HepG2 (cell line): ENCODE results near the gene MAST1. TPM values are rescaled to one million over a fixed set of nuclear protein-coding genes. Genes with fewer than 3 reads are reported as not detected.

Experiments
- ATAC-seq: fragments of 200-7000 bp; cut with Tn5 transposase; 3 replicates; pipeline ENCODE4 v1.9.1; 2020; ENCODE audit warnings: mild to moderate bottlenecking, moderate library complexity
- BruUV-seq: library from RNA; stranded (reverse); fragments of 400-500 nt; replicated peaks from 2 replicates; lab custom pipeline; 2021; lab: Mats Ljungman, UMichigan
- CTCF ChIA-PET: fragments of 300-600 bp; formaldehyde crosslinking; extraction: SDS; loops from one replicate; lab custom pipeline; 2021; ENCODE audit warnings: low total read pairs, inconsistent platforms, low intra/inter-chr PET ratio; lab: Yijun Ruan, JAX
- POLR2A ChIA-PET: fragments of 350-600 bp; sonication (Branson Sonifier 250); formaldehyde crosslinking; loops from one replicate; lab custom pipeline; 2020; ENCODE audit warnings: antibody characterized with exemption, inconsistent platforms; lab: Yijun Ruan, JAX
- DNase-seq: peaks from one replicate; pipeline ENCODE4 v3.0.0-alpha.2; 2015; ENCODE audit warnings: low spot score
- FAIRE-seq: peaks from 3 replicates; lab custom pipeline; 2011; peaks lifted over from hg19 to GRCh38; lab: Jason Lieb, UNC
- H2AFZ ChIP-seq: one replicate; pipeline ENCODE4 v1.6.1; 2011; ENCODE audit warnings: low read length, inconsistent platforms
- H3K27ac ChIP-seq: fragments of 300-600 bp; 3 replicates; pipeline ENCODE4 v1.8.0; 2011; ENCODE audit warnings: mixed run types, mild to moderate bottlenecking, mixed read lengths, low read length, inconsistent platforms; ENCODE audit not compliant: insufficient read depth; ENCODE audit errors: extremely low read length
- H3K27me3 ChIP-seq, 2 experiments: fragments of 200-600 bp in 1 of 2; 2 replicates in 1 of 2; 3 replicates in 1 of 2; pipeline versions ENCODE4 v1.6.0 to v1.8.0; 2011; ENCODE audit warnings: low read length in 2 of 2, mild to moderate bottlenecking in 2 of 2, moderate library complexity in 2 of 2, inconsistent platforms in 1 of 2; ENCODE audit not compliant: insufficient read depth in 2 of 2, control insufficient read depth in 1 of 2
- H3K36me3 ChIP-seq, 2 experiments: fragments of 200-600 bp in 1 of 2; replicated peaks in 1 of 2; 2 replicates in 1 of 2; 3 replicates in 1 of 2; pipeline versions ENCODE4 v1.5.1 to v1.8.0; 2011; ENCODE audit warnings: low read length in 2 of 2, inconsistent platforms in 1 of 2; ENCODE audit not compliant: insufficient read depth in 2 of 2, control insufficient read depth in 1 of 2
- H3K4me1 ChIP-seq: 2 replicates; pipeline ENCODE4 v1.5.1; 2012; ENCODE audit warnings: low read length, inconsistent platforms; ENCODE audit not compliant: insufficient read depth
- H3K4me2 ChIP-seq: 2 replicates; pipeline ENCODE4 v1.6.0; 2011; ENCODE audit warnings: low read depth, low read length, inconsistent platforms
- H3K4me3 ChIP-seq, 3 experiments: fragments of 200-600 bp in 1 of 3; sonication (generic), shearing (Covaris generic) in 1 of 3; replicated peaks in 1 of 3; 2 replicates each; pipeline ENCODE4 v1.5.1; 2011 to 2016; ENCODE audit warnings: low read length in 3 of 3, inconsistent platforms in 2 of 3, low read depth in 2 of 3, mild to moderate bottlenecking in 2 of 3, control low read depth in 1 of 3, mixed read lengths in 1 of 3; ENCODE audit not compliant: insufficient read depth in 1 of 3
- H3K79me2 ChIP-seq: one replicate; pipeline ENCODE4 v1.6.1; 2011; ENCODE audit warnings: low read length, inconsistent platforms; ENCODE audit not compliant: insufficient read depth
- H3K9ac ChIP-seq: 2 replicates; pipeline ENCODE4 v1.6.0; 2011; ENCODE audit warnings: mild to moderate bottlenecking, low read depth, low read length, inconsistent platforms; ENCODE audit not compliant: insufficient read depth
- H3K9me3 ChIP-seq: 2 replicates; pipeline ENCODE4 v1.5.1; 2012; ENCODE audit warnings: mild to moderate bottlenecking, low read length
- H4K20me1 ChIP-seq: 2 replicates; pipeline ENCODE4 v1.6.0; 2011; ENCODE audit warnings: inconsistent platforms, mild to moderate bottlenecking, low read length, moderate library complexity; ENCODE audit not compliant: insufficient read depth
- AGO2 ChIP-seq: fragments of 200-400 bp; formaldehyde crosslinking; optimal IDR thresholded peaks from 2 replicates; pipeline ENCODE3; 2017; ENCODE audit warnings: mild to moderate bottlenecking, low read depth, low read length, moderate library complexity
- CC2D1A ChIP-seq: sonication (generic); formaldehyde crosslinking; IDR thresholded peaks from 2 replicates; pipeline ENCODE4 v1.8.1; 2023; ENCODE audit warnings: mild to moderate bottlenecking, missing genetic modification reagents
- CENPX ChIP-seq: sonication (generic); formaldehyde crosslinking; IDR thresholded peaks from 2 replicates; pipeline ENCODE4 v1.9.0; 2021; ENCODE audit warnings: mild to moderate bottlenecking, missing genetic modification reagents, moderate library complexity
- FOXO1 ChIP-seq: sonication (generic); formaldehyde crosslinking; IDR thresholded peaks from 2 replicates; pipeline ENCODE4 v1.4.0; 2020; ENCODE audit warnings: missing genetic modification reagents
- GTF3A ChIP-seq: sonication (generic); formaldehyde crosslinking; conservative IDR thresholded peaks from 2 replicates; pipeline ENCODE4 v1.4.0; 2020; ENCODE audit warnings: mild to moderate bottlenecking, missing genetic modification reagents
- HOXA5 ChIP-seq: sonication (generic); formaldehyde crosslinking; IDR thresholded peaks from 2 replicates; pipeline ENCODE4 v1.4.0; 2020; ENCODE audit warnings: missing genetic modification reagents
- MLX ChIP-seq: IDR thresholded peaks from 2 replicates; pipeline ENCODE4 v1.6.1; 2016
- RNF2 ChIP-seq: fragments of 450-650 bp; conservative IDR thresholded peaks from 2 replicates; pipeline ENCODE4 v1.6.1; 2016; ENCODE audit warnings: low read depth
- RXRA ChIP-seq: sonication (generic); formaldehyde crosslinking; IDR thresholded peaks from 2 replicates; pipeline ENCODE4 v1.5.1; 2020; ENCODE audit warnings: missing genetic modification reagents
- SNAI1 ChIP-seq: sonication (generic); formaldehyde crosslinking; IDR thresholded peaks from 2 replicates; pipeline ENCODE4 v1.5.0; 2020; ENCODE audit warnings: mild to moderate bottlenecking, missing genetic modification reagents, borderline replicate concordance
- STAG1 ChIP-seq: sonication (generic); formaldehyde crosslinking; IDR thresholded peaks from 2 replicates; pipeline ENCODE4 v1.4.0; 2020; ENCODE audit warnings: missing genetic modification reagents
- TEF ChIP-seq: sonication (generic); formaldehyde crosslinking; IDR thresholded peaks from 2 replicates; pipeline ENCODE4 v1.5.0; 2020; ENCODE audit warnings: missing genetic modification reagents
- ZNF263 ChIP-seq: sonication (generic); formaldehyde crosslinking; IDR thresholded peaks from 2 replicates; pipeline ENCODE4 v1.4.0; 2020; ENCODE audit warnings: missing genetic modification reagents
- ZNF367 ChIP-seq: sonication (generic); formaldehyde crosslinking; IDR thresholded peaks from 2 replicates; pipeline ENCODE4 v1.4.0; 2020; ENCODE audit warnings: missing genetic modification reagents, borderline replicate concordance
- ZNF446 ChIP-seq: sonication (generic); formaldehyde crosslinking; IDR thresholded peaks from 2 replicates; pipeline ENCODE4 v1.5.0; 2020; ENCODE audit warnings: mild to moderate bottlenecking, missing genetic modification reagents
- ZNF451 ChIP-seq: sonication (generic); formaldehyde crosslinking; IDR thresholded peaks from 2 replicates; pipeline ENCODE4 v1.5.0; 2020; ENCODE audit warnings: mild to moderate bottlenecking, missing genetic modification reagents
- ZNF614 ChIP-seq: IDR thresholded peaks from 2 replicates; pipeline ENCODE4 v1.6.1; 2018; ENCODE audit warnings: missing biosample characterization, missing genetic modification reagents, inconsistent platforms, borderline replicate concordance
- ZNF841 ChIP-seq: sonication (generic); formaldehyde crosslinking; IDR thresholded peaks from 2 replicates; pipeline ENCODE4 v1.8.1; 2023; ENCODE audit warnings: missing genetic modification reagents, borderline replicate concordance
- WGBS: methylation state at CpG from one replicate; pipeline ENCODE4 v1.1.6; 2017; ENCODE audit warnings: low lambda C conversion rate; 5-methylcytosine and 5-hydroxymethylcytosine counted together
- in situ Hi-C: cut with HindIII; loops from 2 replicates; pipeline ENCODE4 v1.10.0; 2017; ENCODE audit warnings: low pct_unique_long_range_greater_than_20kb; ENCODE audit not compliant: extremely low pct_ligation_motif_present
- intact Hi-C: fragments of 100-400 bp; cut with micrococcal nuclease; formaldehyde crosslinking; loops from one replicate; pipeline ENCODE4 v1.10.0; 2022; ENCODE audit not compliant: unreplicated experiment
- polyA plus RNA-seq, 8 experiments: library from polyadenylated mRNA; depleted of rRNA in 3 of 8; stranded (reverse) in 7 of 8; unstranded in 1 of 8; fragments of >200 nt; fragmentation: Illumina TruSeq in 4 of 8; extraction: Trizol in 4 of 8; gene quantifications; 2 replicates each; pipeline versions ENCODE4 v1.2.1 to v1.2.3, GENCODE V29; 2011 to 2016; ENCODE audit warnings: low read depth in 4 of 8, missing spikeins in 1 of 8, mixed read lengths in 1 of 8; ENCODE audit not compliant: insufficient read depth in 1 of 8
- total RNA-seq, 5 experiments: library from RNA; depleted of rRNA; stranded (reverse); fragments of >200 nt; fragmentation: Illumina TruSeq; extraction: Trizol; gene quantifications; 2 replicates each; pipeline ENCODE4 v1.2.3, GENCODE V29; 2016; ENCODE audit warnings: low read depth in 1 of 5

Gene MAST1
- total and polyA plus RNA-seq, 2 of the 13 experiments (the other 11 are each of a cell fraction or from before 2014, with no cell fraction given), result 0.73 to 4.7 TPM

GRCh38 chr19:12859546-12859945 lies 21.2 kb downstream of the MAST1 start:
- H3K79me2 ChIP-seq, result no peaks in the 10 kb centered on the region
- no peaks in the 10 kb centered on the region for H3K27me3 ChIP-seq
- intact Hi-C loops, result no loop called here
- 58% methylated on average over 7 of the region's 7 CpGs for WGBS
- peaks cover 7% of the 10 kb centered on the region for H3K4me1 ChIP-seq
- no TSS peak for BruUV-seq
- DNase-seq, result no peak
- ChIA-PET POLR2A (no interaction called here), CTCF (no interaction called here)
- H3K4me3 ChIP-seq, result no peak overlapping the region
- H4K20me1 ChIP-seq, result no peaks in the 10 kb centered on the region
- no peak for ATAC-seq
- H3K36me3 ChIP-seq, result no peaks in the 10 kb centered on the region
- FAIRE-seq, result no peak
- no peak overlapping the region for H3K9ac ChIP-seq
- no peak overlapping the region for H2AFZ ChIP-seq
- in situ Hi-C loops, result no loop called here
- no peak overlapping the region for H3K4me2 ChIP-seq
- H3K9me3 ChIP-seq, result no peaks in the 10 kb centered on the region
- TF ChIP-seq ZNF263 (CRISPR knock-in tag), result no peak
- TF ChIP-seq ZNF841, result no peak
- TF ChIP-seq ZNF614 (CRISPR knock-in tag), result no peak
- no peak for TF ChIP-seq ZNF367 (CRISPR knock-in tag)
- TF ChIP-seq FOXO1, result no peak
- TF ChIP-seq ZNF451 (CRISPR knock-in tag), result no peak
- no peak for TF ChIP-seq CC2D1A (CRISPR knock-in tag)
- no peak for TF ChIP-seq SNAI1 (CRISPR knock-in tag)
- no peak for TF ChIP-seq TEF (CRISPR knock-in tag)
- no peak for TF ChIP-seq STAG1
- no peak for TF ChIP-seq RNF2
- TF ChIP-seq ZNF446 (CRISPR knock-in tag), result no peak
- TF ChIP-seq GTF3A (CRISPR knock-in tag), result no peak
- no peak for TF ChIP-seq RXRA (CRISPR knock-in tag)
- no peak for TF ChIP-seq AGO2
- TF ChIP-seq CENPX, result no peak
- no peak for TF ChIP-seq MLX
- no peak for TF ChIP-seq HOXA5 (CRISPR knock-in tag)
- H3K27ac ChIP-seq, result no peak overlapping the region
